ENCODE measurements around the gene EBP. TPM values are rescaled to one million over a fixed set of nuclear protein-coding genes. Genes with fewer than 3 reads are reported as not detected.

EBP gene
- total and polyA plus RNA-seq, 2 of the 8 experiments (the other 6 are each of a cell fraction or from before 2014, with no cell fraction given): 143 to 286 TPM

DNA sequence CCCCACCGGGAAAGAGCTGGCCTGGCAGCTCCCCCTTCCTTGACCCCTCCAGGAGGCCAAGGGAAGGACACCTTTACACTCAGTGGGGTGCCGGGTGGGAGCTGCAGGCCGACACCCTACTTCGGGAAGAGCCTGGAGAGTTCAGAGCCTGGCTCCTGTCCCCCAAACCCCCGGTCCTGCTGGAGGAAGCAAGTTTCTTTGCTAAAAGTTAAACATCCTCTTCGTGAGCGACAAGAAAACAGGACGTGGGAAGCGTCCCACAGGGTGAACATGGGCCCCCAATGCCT is 48.0 kb upstream of the EBP start (continued):
- TF ChIP-seq, protein P1, sequence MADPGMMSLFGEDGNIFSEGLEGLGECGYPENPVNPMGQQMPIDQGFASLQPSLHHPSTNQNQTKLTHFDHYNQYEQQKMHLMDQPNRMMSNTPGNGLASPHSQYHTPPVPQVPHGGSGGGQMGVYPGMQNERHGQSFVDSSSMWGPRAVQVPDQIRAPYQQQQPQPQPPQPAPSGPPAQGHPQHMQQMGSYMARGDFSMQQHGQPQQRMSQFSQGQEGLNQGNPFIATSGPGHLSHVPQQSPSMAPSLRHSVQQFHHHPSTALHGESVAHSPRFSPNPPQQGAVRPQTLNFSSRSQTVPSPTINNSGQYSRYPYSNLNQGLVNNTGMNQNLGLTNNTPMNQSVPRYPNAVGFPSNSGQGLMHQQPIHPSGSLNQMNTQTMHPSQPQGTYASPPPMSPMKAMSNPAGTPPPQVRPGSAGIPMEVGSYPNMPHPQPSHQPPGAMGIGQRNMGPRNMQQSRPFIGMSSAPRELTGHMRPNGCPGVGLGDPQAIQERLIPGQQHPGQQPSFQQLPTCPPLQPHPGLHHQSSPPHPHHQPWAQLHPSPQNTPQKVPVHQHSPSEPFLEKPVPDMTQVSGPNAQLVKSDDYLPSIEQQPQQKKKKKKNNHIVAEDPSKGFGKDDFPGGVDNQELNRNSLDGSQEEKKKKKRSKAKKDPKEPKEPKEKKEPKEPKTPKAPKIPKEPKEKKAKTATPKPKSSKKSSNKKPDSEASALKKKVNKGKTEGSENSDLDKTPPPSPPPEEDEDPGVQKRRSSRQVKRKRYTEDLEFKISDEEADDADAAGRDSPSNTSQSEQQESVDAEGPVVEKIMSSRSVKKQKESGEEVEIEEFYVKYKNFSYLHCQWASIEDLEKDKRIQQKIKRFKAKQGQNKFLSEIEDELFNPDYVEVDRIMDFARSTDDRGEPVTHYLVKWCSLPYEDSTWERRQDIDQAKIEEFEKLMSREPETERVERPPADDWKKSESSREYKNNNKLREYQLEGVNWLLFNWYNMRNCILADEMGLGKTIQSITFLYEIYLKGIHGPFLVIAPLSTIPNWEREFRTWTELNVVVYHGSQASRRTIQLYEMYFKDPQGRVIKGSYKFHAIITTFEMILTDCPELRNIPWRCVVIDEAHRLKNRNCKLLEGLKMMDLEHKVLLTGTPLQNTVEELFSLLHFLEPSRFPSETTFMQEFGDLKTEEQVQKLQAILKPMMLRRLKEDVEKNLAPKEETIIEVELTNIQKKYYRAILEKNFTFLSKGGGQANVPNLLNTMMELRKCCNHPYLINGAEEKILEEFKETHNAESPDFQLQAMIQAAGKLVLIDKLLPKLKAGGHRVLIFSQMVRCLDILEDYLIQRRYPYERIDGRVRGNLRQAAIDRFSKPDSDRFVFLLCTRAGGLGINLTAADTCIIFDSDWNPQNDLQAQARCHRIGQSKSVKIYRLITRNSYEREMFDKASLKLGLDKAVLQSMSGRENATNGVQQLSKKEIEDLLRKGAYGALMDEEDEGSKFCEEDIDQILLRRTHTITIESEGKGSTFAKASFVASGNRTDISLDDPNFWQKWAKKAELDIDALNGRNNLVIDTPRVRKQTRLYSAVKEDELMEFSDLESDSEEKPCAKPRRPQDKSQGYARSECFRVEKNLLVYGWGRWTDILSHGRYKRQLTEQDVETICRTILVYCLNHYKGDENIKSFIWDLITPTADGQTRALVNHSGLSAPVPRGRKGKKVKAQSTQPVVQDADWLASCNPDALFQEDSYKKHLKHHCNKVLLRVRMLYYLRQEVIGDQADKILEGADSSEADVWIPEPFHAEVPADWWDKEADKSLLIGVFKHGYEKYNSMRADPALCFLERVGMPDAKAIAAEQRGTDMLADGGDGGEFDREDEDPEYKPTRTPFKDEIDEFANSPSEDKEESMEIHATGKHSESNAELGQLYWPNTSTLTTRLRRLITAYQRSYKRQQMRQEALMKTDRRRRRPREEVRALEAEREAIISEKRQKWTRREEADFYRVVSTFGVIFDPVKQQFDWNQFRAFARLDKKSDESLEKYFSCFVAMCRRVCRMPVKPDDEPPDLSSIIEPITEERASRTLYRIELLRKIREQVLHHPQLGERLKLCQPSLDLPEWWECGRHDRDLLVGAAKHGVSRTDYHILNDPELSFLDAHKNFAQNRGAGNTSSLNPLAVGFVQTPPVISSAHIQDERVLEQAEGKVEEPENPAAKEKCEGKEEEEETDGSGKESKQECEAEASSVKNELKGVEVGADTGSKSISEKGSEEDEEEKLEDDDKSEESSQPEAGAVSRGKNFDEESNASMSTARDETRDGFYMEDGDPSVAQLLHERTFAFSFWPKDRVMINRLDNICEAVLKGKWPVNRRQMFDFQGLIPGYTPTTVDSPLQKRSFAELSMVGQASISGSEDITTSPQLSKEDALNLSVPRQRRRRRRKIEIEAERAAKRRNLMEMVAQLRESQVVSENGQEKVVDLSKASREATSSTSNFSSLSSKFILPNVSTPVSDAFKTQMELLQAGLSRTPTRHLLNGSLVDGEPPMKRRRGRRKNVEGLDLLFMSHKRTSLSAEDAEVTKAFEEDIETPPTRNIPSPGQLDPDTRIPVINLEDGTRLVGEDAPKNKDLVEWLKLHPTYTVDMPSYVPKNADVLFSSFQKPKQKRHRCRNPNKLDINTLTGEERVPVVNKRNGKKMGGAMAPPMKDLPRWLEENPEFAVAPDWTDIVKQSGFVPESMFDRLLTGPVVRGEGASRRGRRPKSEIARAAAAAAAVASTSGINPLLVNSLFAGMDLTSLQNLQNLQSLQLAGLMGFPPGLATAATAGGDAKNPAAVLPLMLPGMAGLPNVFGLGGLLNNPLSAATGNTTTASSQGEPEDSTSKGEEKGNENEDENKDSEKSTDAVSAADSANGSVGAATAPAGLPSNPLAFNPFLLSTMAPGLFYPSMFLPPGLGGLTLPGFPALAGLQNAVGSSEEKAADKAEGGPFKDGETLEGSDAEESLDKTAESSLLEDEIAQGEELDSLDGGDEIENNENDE (IDR thresholded peaks at IDR 0.05; ENCODE audit: insufficient replicate concordance, low read length): no peak
- TF ChIP-seq, protein P2, sequence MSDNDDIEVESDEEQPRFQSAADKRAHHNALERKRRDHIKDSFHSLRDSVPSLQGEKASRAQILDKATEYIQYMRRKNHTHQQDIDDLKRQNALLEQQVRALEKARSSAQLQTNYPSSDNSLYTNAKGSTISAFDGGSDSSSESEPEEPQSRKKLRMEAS (IDR thresholded peaks at IDR 0.05): no peak
- no peak for TF ChIP-seq POLR2AphosphoS5 (IDR thresholded peaks at IDR 0.05; ENCODE audit: low read depth, low read length)
- TF ChIP-seq BACH1 (IDR thresholded peaks at IDR 0.05; ENCODE audit: low read length): no peak
- no peak for TF ChIP-seq KDM4A (IDR thresholded peaks at IDR 0.05; ENCODE audit: low read depth, low read length, severe bottlenecking)
- no peak for TF ChIP-seq SIX5 (IDR thresholded peaks at IDR 0.05; ENCODE audit: low read depth, low read length)
- no peak for TF ChIP-seq EP300 (IDR thresholded peaks at IDR 0.05; ENCODE audit: borderline replicate concordance in 1 of 2, low read depth in 2 of 2, low read length in 2 of 2)
- no peak for TF ChIP-seq SIN3A (conservative IDR thresholded peaks at IDR 0.05 in 1 of 2, IDR thresholded peaks at IDR 0.05 in 1 of 2; ENCODE audit: low read depth in 1 of 2, low read length in 2 of 2)
- no peak for TF ChIP-seq YY1 (IDR thresholded peaks at IDR 0.05; ENCODE audit: low read depth, low read length)
- TF ChIP-seq, protein P3, sequence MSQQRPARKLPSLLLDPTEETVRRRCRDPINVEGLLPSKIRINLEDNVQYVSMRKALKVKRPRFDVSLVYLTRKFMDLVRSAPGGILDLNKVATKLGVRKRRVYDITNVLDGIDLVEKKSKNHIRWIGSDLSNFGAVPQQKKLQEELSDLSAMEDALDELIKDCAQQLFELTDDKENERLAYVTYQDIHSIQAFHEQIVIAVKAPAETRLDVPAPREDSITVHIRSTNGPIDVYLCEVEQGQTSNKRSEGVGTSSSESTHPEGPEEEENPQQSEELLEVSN (IDR thresholded peaks at IDR 0.05): no peak
- TF ChIP-seq NANOG (IDR thresholded peaks at IDR 0.05; ENCODE audit: insufficient read depth, low read depth, low read length, poor library complexity, severe bottlenecking): no peak
